ENCODE measurements around the gene NAALADL2.
"Not testable (repeated sequence)": the region's sequence is repeated elsewhere in the genome, so short reads cannot be mapped to it uniquely, and the experiment has no call there.

The NAALADL2 gene

GRCh38 chr3:175521406-175521805, 662.3 kb downstream of the NAALADL2 start:
- DNase-seq, result no peak

GRCh38 chr3:175526191-175526590, 667.1 kb downstream of the NAALADL2 start:
- no peak for DNase-seq

- DNase-seq, result no peak
These were observed 667.6 kb downstream of the NAALADL2 start for GRCh38 chr3:175526609-175527280.

GRCh38 chr3:175528693-175529092, 669.6 kb downstream of the NAALADL2 start:
- DNase-seq, result not testable (repeated sequence)

- DNase-seq, result no peak
These were observed 676.2 kb downstream of the NAALADL2 start for GRCh38 chr3:175535351-175535750.

GRCh38 chr3:175546115-175546514, 687.0 kb downstream of the NAALADL2 start:
- DNase-seq, result no peak

- DNase-seq, result no peak
These were observed 693.8 kb downstream of the NAALADL2 start for GRCh38 chr3:175552929-175553328.

GRCh38 chr3:175554801-175555200, 695.7 kb downstream of the NAALADL2 start:
- DNase-seq, result no peak

GRCh38 chr3:175558261-175558660, 699.1 kb downstream of the NAALADL2 start:
- no peak for DNase-seq

- DNase-seq, result no peak
These were observed 705.2 kb downstream of the NAALADL2 start for GRCh38 chr3:175564363-175564762.

- no peak for DNase-seq
These were observed 712.0 kb downstream of the NAALADL2 start for GRCh38 chr3:175571096-175571495.

- DNase-seq, result no peak
These were observed 714.1 kb downstream of the NAALADL2 start for GRCh38 chr3:175573226-175573625.

GRCh38 chr3:175580318-175580717, 721.2 kb downstream of the NAALADL2 start:
- no peak for DNase-seq

GRCh38 chr3:175585898-175586297, 726.8 kb downstream of the NAALADL2 start:
- DNase-seq, result no peak

GRCh38 chr3:175590745-175591144, 731.6 kb downstream of the NAALADL2 start:
- no peak for DNase-seq

- no peak for DNase-seq
These were observed 732.2 kb downstream of the NAALADL2 start for GRCh38 chr3:175591375-175591774.

- no peak for DNase-seq
These were observed 734.2 kb downstream of the NAALADL2 start for GRCh38 chr3:175593331-175593730.

GRCh38 chr3:175598740-175599139, 739.6 kb downstream of the NAALADL2 start:
- DNase-seq, result no peak

GRCh38 chr3:175601521-175601920, 742.4 kb downstream of the NAALADL2 start:
- no peak for DNase-seq

GRCh38 chr3:175605851-175606250, 746.7 kb downstream of the NAALADL2 start:
- DNase-seq, result no peak

- DNase-seq, result no peak
These were observed 747.6 kb downstream of the NAALADL2 start for GRCh38 chr3:175606650-175607318.

GRCh38 chr3:175608356-175608755, 749.2 kb downstream of the NAALADL2 start:
- no peak for DNase-seq

GRCh38 chr3:175608911-175609310, 749.8 kb downstream of the NAALADL2 start:
- no peak for DNase-seq

GRCh38 chr3:175612487-175613196, 753.5 kb downstream of the NAALADL2 start:
- no peak for DNase-seq
